ENCODE results near the gene TRIM26.
A peak's percentile ranks its signal among the peaks of the same experiment; 100 is the strongest.

TRIM26 gene

GRCh38 chr6:30184417-30185031 is 28.7 kb downstream of the TRIM26 start:
- TF ChIP-seq, protein P1, sequence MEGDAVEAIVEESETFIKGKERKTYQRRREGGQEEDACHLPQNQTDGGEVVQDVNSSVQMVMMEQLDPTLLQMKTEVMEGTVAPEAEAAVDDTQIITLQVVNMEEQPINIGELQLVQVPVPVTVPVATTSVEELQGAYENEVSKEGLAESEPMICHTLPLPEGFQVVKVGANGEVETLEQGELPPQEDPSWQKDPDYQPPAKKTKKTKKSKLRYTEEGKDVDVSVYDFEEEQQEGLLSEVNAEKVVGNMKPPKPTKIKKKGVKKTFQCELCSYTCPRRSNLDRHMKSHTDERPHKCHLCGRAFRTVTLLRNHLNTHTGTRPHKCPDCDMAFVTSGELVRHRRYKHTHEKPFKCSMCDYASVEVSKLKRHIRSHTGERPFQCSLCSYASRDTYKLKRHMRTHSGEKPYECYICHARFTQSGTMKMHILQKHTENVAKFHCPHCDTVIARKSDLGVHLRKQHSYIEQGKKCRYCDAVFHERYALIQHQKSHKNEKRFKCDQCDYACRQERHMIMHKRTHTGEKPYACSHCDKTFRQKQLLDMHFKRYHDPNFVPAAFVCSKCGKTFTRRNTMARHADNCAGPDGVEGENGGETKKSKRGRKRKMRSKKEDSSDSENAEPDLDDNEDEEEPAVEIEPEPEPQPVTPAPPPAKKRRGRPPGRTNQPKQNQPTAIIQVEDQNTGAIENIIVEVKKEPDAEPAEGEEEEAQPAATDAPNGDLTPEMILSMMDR (IDR thresholded peaks at IDR 0.05; ENCODE audit: low read depth, low read length) = no peak
- no peak overlapping the region for H3K4me3 ChIP-seq (ENCODE audit: low read depth, low read length)
- no peaks in the 10 kb centered on the region; the same call in 1 of the 2 replicates for H3K9me3 ChIP-seq
- no peaks in the 10 kb centered on the region for H3K27me3 ChIP-seq
- no peaks in the 10 kb centered on the region for H3K4me1 ChIP-seq
- DNase-seq = no peak
- peaks cover 20% of the 10 kb centered on the region for H3K36me3 ChIP-seq

DNA sequence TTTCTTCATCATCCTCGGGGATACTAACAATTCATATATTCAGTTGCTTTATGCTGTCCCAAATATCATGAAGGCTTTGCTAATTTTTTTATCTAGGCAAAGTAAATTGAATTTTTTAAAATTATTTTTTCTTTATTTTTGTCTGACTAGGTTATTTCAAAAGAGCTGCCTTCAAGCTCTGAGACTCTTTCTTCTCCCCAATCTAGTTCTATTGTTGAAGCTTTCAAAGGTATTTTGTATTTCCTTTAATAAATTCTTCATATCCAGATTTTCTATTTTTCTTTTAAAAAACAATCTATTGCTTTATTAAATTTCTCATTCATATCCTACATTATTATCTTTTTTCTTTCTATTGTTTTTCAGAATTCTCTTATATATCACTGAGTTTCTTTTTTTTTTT is 33.1 kb downstream of the TRIM26 start:
- Histone ChIP-seq H3K4me1 (no peaks in the 10 kb centered on the region), H3K27me3 (peaks cover 11% of the 10 kb centered on the region), H3K36me3 (no peaks in the 10 kb centered on the region), H3K4me3 (ENCODE audit: low read depth, low read length) (no peak overlapping the region), H3K9me3 (no peaks in the 10 kb centered on the region; the same call in 1 of the 2 replicates)
- no peak for DNase-seq
- TF ChIP-seq, protein P1 (IDR thresholded peaks at IDR 0.05; ENCODE audit: low read depth, low read length) = no peak

- no peaks in the 10 kb centered on the region; the same call in 1 of the 2 replicates for H3K9me3 ChIP-seq
- no peaks in the 10 kb centered on the region for H3K4me1 ChIP-seq
- TF ChIP-seq, protein P1 (IDR thresholded peaks at IDR 0.05; ENCODE audit: low read depth, low read length) = no peak
- peaks cover 11% of the 10 kb centered on the region for H3K27me3 ChIP-seq
- H3K36me3 ChIP-seq = no peaks in the 10 kb centered on the region
- H3K4me3 ChIP-seq (ENCODE audit: low read depth, low read length) = no peak overlapping the region
- DNase-seq = no peak
These were observed 34.4 kb downstream of the TRIM26 start for GRCh38 chr6:30178837-30179236.

GRCh38 chr6:30175765-30176164 is 37.4 kb downstream of the TRIM26 start:
- no peak overlapping the region for H3K4me3 ChIP-seq (ENCODE audit: low read depth, low read length)
- H3K4me1 ChIP-seq = no peaks in the 10 kb centered on the region
- TF ChIP-seq, protein P1 (IDR thresholded peaks at IDR 0.05; ENCODE audit: low read depth, low read length) = no peak
- peaks cover 25% of the 10 kb centered on the region for H3K27me3 ChIP-seq
- H3K9me3 ChIP-seq = no peaks in the 10 kb centered on the region
- no peak for DNase-seq
- H3K36me3 ChIP-seq = no peaks in the 10 kb centered on the region

GRCh38 chr6:30172681-30173080 is 40.5 kb downstream of the TRIM26 start:
- no peaks in the 10 kb centered on the region for H3K4me1 ChIP-seq
- DNase-seq = no peak
- TF ChIP-seq, protein P1 (IDR thresholded peaks at IDR 0.05; ENCODE audit: low read depth, low read length) = no peak
- no peaks in the 10 kb centered on the region for H3K36me3 ChIP-seq
- no peaks in the 10 kb centered on the region for H3K9me3 ChIP-seq
- no peak overlapping the region for H3K4me3 ChIP-seq (ENCODE audit: low read depth, low read length)
- peaks cover 34% of the 10 kb centered on the region for H3K27me3 ChIP-seq

GRCh38 chr6:30171677-30172471 is 41.3 kb downstream of the TRIM26 start:
- Histone ChIP-seq H3K4me1 (no peaks in the 10 kb centered on the region), H3K27me3 (peaks cover 32% of the 10 kb centered on the region), H3K36me3 (no peaks in the 10 kb centered on the region), H3K4me3 (ENCODE audit: low read depth, low read length) (no peak overlapping the region), H3K9me3 (no peaks in the 10 kb centered on the region)
- TF ChIP-seq, protein P1 (IDR thresholded peaks at IDR 0.05; ENCODE audit: low read depth, low read length) = peak; percentile 11; the same call in 1 of the 2 replicates
- peak; percentile 49 for DNase-seq
